ENCODE results near the gene RABGAP1L.
"Not testable (repeated sequence)": the region's sequence is repeated elsewhere in the genome, so short reads cannot be mapped to it uniquely, and the experiment has no call there.

Gene RABGAP1L

DNA sequence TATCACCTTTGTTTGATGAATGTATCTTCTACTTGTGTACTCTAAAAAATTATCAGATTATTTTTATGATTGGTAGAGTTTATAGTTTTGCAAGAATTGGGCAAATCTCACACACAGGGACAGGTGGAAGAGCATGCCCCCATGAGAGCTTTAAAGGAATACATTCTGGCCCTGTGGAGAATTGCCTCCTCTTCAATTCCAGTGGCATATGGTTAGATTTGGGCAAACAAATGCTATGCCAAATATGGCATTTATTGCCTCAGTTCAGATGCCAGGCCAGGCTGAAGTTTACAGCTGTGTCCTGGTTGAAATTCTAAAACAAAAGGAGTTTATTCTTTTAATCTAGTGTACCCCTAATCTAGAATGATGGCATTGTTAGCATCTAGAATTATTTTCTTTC is 678.1 kb downstream of the RABGAP1L start:
- Mint-ChIP-seq H3K27me3 (ENCODE audit: low read depth) (no peaks in the 10 kb centered on the region), H3K27ac (no peak overlapping the region), H3K9me3 (no peaks in the 10 kb centered on the region), H3K36me3 (ENCODE audit: low read depth) (no peaks in the 10 kb centered on the region), H3K4me1 (peaks cover 5% of the 10 kb centered on the region), H3K4me3 (no peak overlapping the region)
- TF ChIP-seq CTCF (IDR thresholded peaks at IDR 0.05; ENCODE audit: unreplicated experiment in 3 of 3): no peak

DNA sequence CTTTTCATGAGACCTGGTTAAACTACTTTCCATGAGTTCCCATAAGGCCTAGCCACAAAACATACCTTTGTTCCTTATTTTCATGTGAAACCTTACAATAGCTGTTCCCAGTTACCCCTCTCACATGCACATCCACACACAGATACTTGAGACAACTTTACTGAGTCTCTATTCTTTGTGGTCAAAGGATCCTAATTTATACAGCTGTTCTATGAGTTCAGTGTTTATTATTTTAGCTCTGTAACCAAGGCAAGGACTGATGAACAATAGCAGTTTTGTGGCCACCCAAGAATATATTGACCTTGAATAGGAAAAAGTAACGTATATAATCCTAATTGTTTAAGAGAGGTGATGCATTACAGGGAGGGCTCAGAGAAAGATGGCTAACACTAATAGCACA is 679.9 kb downstream of the RABGAP1L start:
- H3K36me3 Mint-ChIP-seq (ENCODE audit: low read depth): no peaks in the 10 kb centered on the region
- no peaks in the 10 kb centered on the region for H3K9me3 Mint-ChIP-seq
- no peaks in the 10 kb centered on the region for H3K27me3 Mint-ChIP-seq (ENCODE audit: low read depth)
- peaks cover 6% of the 10 kb centered on the region for H3K4me1 Mint-ChIP-seq
- no peak for TF ChIP-seq CTCF (IDR thresholded peaks at IDR 0.05; ENCODE audit: unreplicated experiment in 3 of 3)
- no peak overlapping the region for H3K27ac Mint-ChIP-seq
- H3K4me3 Mint-ChIP-seq: no peak overlapping the region

- Mint-ChIP-seq H3K4me1 (peaks cover 6% of the 10 kb centered on the region), H3K27ac (no peak overlapping the region)
These were observed 682.4 kb downstream of the RABGAP1L start for GRCh38 chr1:174841747-174842146.

GRCh38 chr1:174848593-174849560 is 689.6 kb downstream of the RABGAP1L start:
- not testable (repeated sequence) for H3K36me3 Mint-ChIP-seq (ENCODE audit: low read depth); H3K4me1 Mint-ChIP-seq; H3K9me3 Mint-ChIP-seq; H3K27me3 Mint-ChIP-seq (ENCODE audit: low read depth)
- Mint-ChIP-seq H3K27ac (peak overlapping the region; percentile 80 to 92 (median 90)), H3K4me3 (peak overlapping the region; percentile 72 to 84 (median 83))

More at GRCh38 chr1:174841747-174842146, 682.4 kb downstream of the RABGAP1L start:
- Mint-ChIP-seq H3K36me3 (ENCODE audit: low read depth) (no peaks in the 10 kb centered on the region), H3K4me3 (no peak overlapping the region), H3K9me3 (no peaks in the 10 kb centered on the region), H3K27me3 (ENCODE audit: low read depth) (no peaks in the 10 kb centered on the region)
- TF ChIP-seq CTCF (IDR thresholded peaks at IDR 0.05; ENCODE audit: unreplicated experiment in 3 of 3): no peak

- H3K4me1 Mint-ChIP-seq: peaks cover 4% of the 10 kb centered on the region
- no peaks in the 10 kb centered on the region for H3K27me3 Mint-ChIP-seq (ENCODE audit: low read depth)
- no peaks in the 10 kb centered on the region for H3K36me3 Mint-ChIP-seq (ENCODE audit: low read depth)
- no peak overlapping the region for H3K4me3 Mint-ChIP-seq
- H3K27ac Mint-ChIP-seq: no peak overlapping the region
- peaks cover 4% of the 10 kb centered on the region for H3K9me3 Mint-ChIP-seq
- no peak for TF ChIP-seq CTCF (IDR thresholded peaks at IDR 0.05; ENCODE audit: unreplicated experiment in 3 of 3)
These were observed 691.4 kb downstream of the RABGAP1L start for GRCh38 chr1:174850726-174851125.

DNA sequence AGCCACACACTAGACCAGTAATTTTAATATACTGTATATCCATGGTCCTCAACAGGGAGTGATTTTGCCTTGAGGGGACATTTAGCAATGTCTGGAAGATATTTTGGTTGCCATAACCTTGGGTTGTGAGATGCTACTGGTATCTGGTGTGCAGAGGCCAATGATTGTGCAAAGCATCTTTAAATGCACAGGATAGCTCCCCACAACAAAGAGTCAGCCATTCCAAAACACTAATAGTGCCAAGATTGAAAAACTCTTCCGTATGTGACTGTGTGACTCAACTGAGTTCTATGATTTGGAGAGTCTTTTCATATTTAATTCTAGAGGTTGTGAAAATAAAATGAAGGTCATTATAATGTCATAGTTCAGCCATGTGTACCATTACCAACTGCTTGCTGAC is 699.0 kb downstream of the RABGAP1L start:
- Mint-ChIP-seq H3K9me3 (no peaks in the 10 kb centered on the region), H3K27ac (no peak overlapping the region), H3K4me3 (no peak overlapping the region), H3K4me1 (no peaks in the 10 kb centered on the region), H3K27me3 (ENCODE audit: low read depth) (no peaks in the 10 kb centered on the region), H3K36me3 (ENCODE audit: low read depth) (no peaks in the 10 kb centered on the region)
- no peak for TF ChIP-seq CTCF (IDR thresholded peaks at IDR 0.05; ENCODE audit: unreplicated experiment in 3 of 3)
